Measurements from ENCODE around the gene PAQR6. TPM values are rescaled to one million over a fixed set of nuclear protein-coding genes. Genes with fewer than 3 reads are reported as not detected.

The PAQR6 gene
- total RNA-seq, 1 donor from 2014 or later: 2.0 TPM

- Histone ChIP-seq H3K36me3 (peaks cover 0 to 40% of the 10 kb centered on the region in 2 donors), H3K9me3 (no peaks in the 10 kb centered on the region), H3K27ac (no peak overlapping the region), H3K4me3 (no peak overlapping the region), H3K27me3 (no peaks in the 10 kb centered on the region), H3K4me1 (peaks cover 3% of the 10 kb centered on the region)
- DNase-seq (ENCODE audit: extremely low spot score in 2 of 2): no peak
- no peak for TF ChIP-seq POLR2A (IDR thresholded peaks at IDR 0.05)
- TF ChIP-seq CTCF (IDR thresholded peaks at IDR 0.05): no peak
- TF ChIP-seq POLR2AphosphoS5 (IDR thresholded peaks at IDR 0.05; ENCODE audit: insufficient read depth in 1 of 2, low read depth in 1 of 2): no peak
- intact Hi-C loops (cut with DNase I): no loop called here
Measured at GRCh38 chr1:156230473-156230837, 17.4 kb downstream of the PAQR6 start.

DNA sequence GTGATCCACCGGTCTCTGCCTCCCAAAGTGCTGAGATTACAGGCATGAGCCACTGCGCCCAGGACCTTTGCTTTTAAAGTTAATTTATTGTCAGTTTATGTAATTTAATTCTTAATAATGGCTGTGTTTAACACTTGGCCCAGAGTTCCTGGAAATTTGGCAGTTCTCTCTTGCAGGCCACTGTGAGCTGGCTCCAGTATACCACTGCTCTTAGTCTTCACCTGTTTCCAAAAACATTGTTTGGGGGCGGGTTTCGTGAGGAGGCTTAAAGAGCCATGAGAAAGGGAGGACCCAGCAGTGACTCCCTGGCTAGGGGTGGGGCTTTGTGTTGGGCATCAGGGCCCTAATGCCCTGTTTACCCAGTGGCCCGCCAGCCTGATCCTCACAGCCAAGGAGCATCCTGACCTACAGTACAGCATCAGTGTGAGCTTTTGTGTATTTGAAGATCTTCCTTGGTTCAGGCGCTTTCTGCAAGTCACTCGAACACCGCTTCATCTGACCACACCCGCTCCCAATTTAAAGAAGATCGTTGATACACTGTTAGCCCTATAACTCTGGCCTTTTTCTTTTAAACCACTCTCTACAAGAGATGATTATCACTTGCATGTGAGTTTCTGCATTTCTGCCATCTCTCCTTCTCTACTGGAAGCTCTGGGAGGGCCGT lies 17.9 kb downstream of the PAQR6 start:
- H3K27ac ChIP-seq: no peak overlapping the region
- H3K4me3 ChIP-seq: no peak overlapping the region
- H3K9me3 ChIP-seq: no peaks in the 10 kb centered on the region
- DNase-seq (ENCODE audit: extremely low spot score in 2 of 2): no peak
- H3K36me3 ChIP-seq: peaks cover 0 to 37% of the 10 kb centered on the region in 2 donors
- H3K27me3 ChIP-seq: no peaks in the 10 kb centered on the region
- peaks cover 8% of the 10 kb centered on the region for H3K4me1 ChIP-seq
- intact Hi-C loops (cut with DNase I): no loop called here
- TF ChIP-seq CTCF (IDR thresholded peaks at IDR 0.05) (no peak), POLR2A (IDR thresholded peaks at IDR 0.05) (no peak), POLR2AphosphoS5 (IDR thresholded peaks at IDR 0.05; ENCODE audit: insufficient read depth in 1 of 2, low read depth in 1 of 2) (no peak)

DNA sequence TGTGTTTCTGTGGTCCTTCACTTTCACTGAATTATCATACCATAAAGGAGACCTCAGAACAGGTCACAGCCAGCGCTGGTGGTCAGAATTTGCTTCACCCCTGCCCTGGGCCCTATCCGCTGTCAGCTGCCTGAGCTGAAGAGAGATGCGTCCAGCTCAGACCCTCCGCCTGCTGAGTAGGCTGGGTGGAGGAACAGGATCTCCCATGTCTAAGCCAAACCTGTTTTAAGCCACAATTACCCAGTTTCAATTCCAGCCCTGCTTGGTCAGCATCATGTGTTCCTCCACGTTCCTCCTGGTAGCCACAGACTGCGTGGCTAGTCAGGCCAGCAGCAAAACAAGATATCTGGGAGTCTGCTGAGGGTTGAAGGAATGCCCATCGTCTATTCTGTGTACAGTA lies 19.4 kb downstream of the PAQR6 start:
- H3K27me3 ChIP-seq: no peaks in the 10 kb centered on the region
- H3K27ac ChIP-seq: no peak overlapping the region
- TF ChIP-seq POLR2AphosphoS5 (IDR thresholded peaks at IDR 0.05; ENCODE audit: insufficient read depth in 1 of 2, low read depth in 1 of 2): no peak
- no peak for TF ChIP-seq POLR2A (IDR thresholded peaks at IDR 0.05)
- no peak for TF ChIP-seq CTCF (IDR thresholded peaks at IDR 0.05)
- H3K4me1 ChIP-seq: peaks cover 8% of the 10 kb centered on the region
- H3K9me3 ChIP-seq: no peaks in the 10 kb centered on the region
- intact Hi-C loops (cut with DNase I): no loop called here
- peaks cover 0 to 32% of the 10 kb centered on the region in 2 donors for H3K36me3 ChIP-seq
- no peak for DNase-seq (ENCODE audit: extremely low spot score in 2 of 2)
- H3K4me3 ChIP-seq: no peak overlapping the region

DNA sequence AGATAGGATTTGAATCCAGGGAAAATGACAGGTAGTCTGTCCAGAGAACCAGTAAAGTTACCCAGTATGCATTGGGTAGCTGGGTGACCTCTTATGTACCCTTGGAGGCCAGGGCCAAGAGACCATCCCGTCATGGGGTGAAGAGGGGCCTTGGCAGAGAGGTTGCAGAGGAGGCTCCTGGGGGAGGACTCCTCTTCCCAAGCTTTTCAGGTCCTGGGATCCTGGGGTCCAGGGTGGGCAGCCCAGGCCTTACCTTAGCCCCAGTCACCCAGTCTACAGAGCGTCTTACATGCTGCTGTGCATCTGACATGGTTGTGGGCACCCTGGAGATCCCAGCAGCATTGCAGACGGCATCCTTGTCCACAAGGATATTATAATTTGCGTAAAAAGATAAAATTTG lies 21.1 kb downstream of the PAQR6 start:
- no peaks in the 10 kb centered on the region for H3K9me3 ChIP-seq
- H3K4me3 ChIP-seq: no peak overlapping the region
- H3K36me3 ChIP-seq: peaks cover 0 to 42% of the 10 kb centered on the region in 2 donors
- no peak overlapping the region for H3K27ac ChIP-seq
- H3K27me3 ChIP-seq: no peaks in the 10 kb centered on the region
- H3K4me1 ChIP-seq: peaks cover 8% of the 10 kb centered on the region
- peak in 1 of 2 donors; percentile 83 for DNase-seq (ENCODE audit: extremely low spot score in 2 of 2)
- no peak for TF ChIP-seq CTCF (IDR thresholded peaks at IDR 0.05)
- no peak for TF ChIP-seq POLR2A (IDR thresholded peaks at IDR 0.05)
- TF ChIP-seq POLR2AphosphoS5 (IDR thresholded peaks at IDR 0.05; ENCODE audit: insufficient read depth in 1 of 2, low read depth in 1 of 2): no peak
- intact Hi-C loops (cut with DNase I): loop anchor here (2.0 kb wide), 1 partner anchor 80 kb away; no protein-coding TSS in a partner anchor

DNA sequence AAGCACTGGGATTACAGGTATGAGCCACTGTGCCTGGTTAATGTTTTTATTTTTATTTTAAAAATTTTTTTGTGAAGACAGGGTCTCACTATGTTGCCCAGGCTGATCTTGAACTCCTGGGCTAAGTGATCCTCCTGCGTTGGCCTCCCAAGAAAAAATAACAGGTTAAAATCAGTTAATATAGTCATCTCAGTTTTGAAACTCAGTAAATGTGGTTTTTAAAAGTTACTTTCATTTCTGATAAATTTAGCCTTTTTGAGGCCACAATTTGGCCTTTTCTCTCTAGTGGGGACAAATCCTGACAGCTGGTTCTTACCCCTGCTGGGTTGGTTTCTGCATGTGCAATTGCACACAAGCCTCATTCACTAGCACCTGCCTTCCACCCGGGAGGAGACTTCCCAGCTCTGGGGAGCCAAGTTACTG lies 21.7 kb downstream of the PAQR6 start:
- TF ChIP-seq POLR2AphosphoS5 (IDR thresholded peaks at IDR 0.05; ENCODE audit: insufficient read depth in 1 of 2, low read depth in 1 of 2) (no peak), CTCF (IDR thresholded peaks at IDR 0.05) (no peak), POLR2A (IDR thresholded peaks at IDR 0.05) (no peak)
- intact Hi-C loops (cut with DNase I): loop anchor here (2.0 kb wide), 1 partner anchor 79 kb away; no protein-coding TSS in a partner anchor
- H3K9me3 ChIP-seq: no peaks in the 10 kb centered on the region
- peaks cover 0 to 47% of the 10 kb centered on the region in 2 donors for H3K36me3 ChIP-seq
- H3K27ac ChIP-seq: no peak overlapping the region
- H3K27me3 ChIP-seq: no peaks in the 10 kb centered on the region
- no peak for DNase-seq (ENCODE audit: extremely low spot score in 2 of 2)
- H3K4me1 ChIP-seq: peaks cover 8% of the 10 kb centered on the region
- no peak overlapping the region for H3K4me3 ChIP-seq
